NB4 (cell line): Measurements from ENCODE around the gene GORAB.

Experiments
- CTCF ChIP-seq: IDR thresholded peaks from one replicate; pipeline ENCODE4 v1.5.1; 2012; ENCODE audit warnings: low read depth, low read length
- MAX ChIP-seq: IDR thresholded peaks from 2 replicates; pipeline ENCODE4 v1.6.1; 2011; ENCODE audit warnings: low read depth, low read length
- MYC ChIP-seq: IDR thresholded peaks from 2 replicates; pipeline ENCODE4 v1.6.1; 2011; ENCODE audit warnings: low read depth, low read length
- POLR2A ChIP-seq: IDR thresholded peaks from 2 replicates; pipeline ENCODE4 v1.6.1; 2011; ENCODE audit warnings: mild to moderate bottlenecking; ENCODE audit not compliant: insufficient read length; ENCODE audit errors: extremely low read depth

- no peak for TF ChIP-seq CTCF
- no peak for TF ChIP-seq POLR2A
- TF ChIP-seq MYC: no peak
- TF ChIP-seq MAX: no peak
These were observed 18.8 kb upstream of the GORAB start for GRCh38 chr1:170513138-170513537.
